Naive B cell (primary cell): ENCODE measurements around the gene HSCB. TPM values are rescaled to one million over a fixed set of nuclear protein-coding genes. Genes with fewer than 3 reads are reported as not detected.
"Not testable (repeated sequence)": the region's sequence is repeated elsewhere in the genome, so short reads cannot be mapped to it uniquely, and the experiment has no call there.

Experiments
- ATAC-seq, 2 donors: fragments of 150-1000 bp; cut with Tn5 transposase; 2 replicates each; pipeline ENCODE4 v1.10.0; 2021; ENCODE audit warnings: low read depth in 2 of 2, mild to moderate bottlenecking in 2 of 2, moderate library complexity in 2 of 2
- DNase-seq: peaks from one replicate; pipeline ENCODE4 v3.0.0; 2022
- H3K27ac Mint-ChIP-seq, 6 donors: one replicate each; pipeline ENCODE4 v1.8.0; 2020 to 2022; ENCODE audit warnings: mild to moderate bottlenecking in 6 of 6, mixed read lengths in 6 of 6, moderate library complexity in 5 of 6, inconsistent platforms in 2 of 6
- H3K27me3 Mint-ChIP-seq, 3 donors: one replicate each; pipeline ENCODE4 v1.8.0; 2021 to 2022; ENCODE audit warnings: mixed read lengths in 3 of 3, mild to moderate bottlenecking in 1 of 3
- H3K36me3 Mint-ChIP-seq, 2 donors: one replicate each; pipeline ENCODE4 v1.8.0; 2020 to 2022; ENCODE audit warnings: mixed read lengths in 2 of 2, inconsistent platforms in 1 of 2, mild to moderate bottlenecking in 1 of 2
- H3K4me1 Mint-ChIP-seq, 3 donors: one replicate each; pipeline ENCODE4 v1.8.0; 2020 to 2022; ENCODE audit warnings: mixed read lengths in 3 of 3, inconsistent platforms in 1 of 3, mild to moderate bottlenecking in 1 of 3, moderate library complexity in 1 of 3
- H3K4me3 Mint-ChIP-seq, 8 donors: one replicate each; pipeline ENCODE4 v1.8.0; 2020 to 2022; ENCODE audit warnings: mild to moderate bottlenecking in 8 of 8, mixed read lengths in 8 of 8, moderate library complexity in 8 of 8, inconsistent platforms in 2 of 8
- H3K9me3 Mint-ChIP-seq, 7 donors: one replicate each; pipeline ENCODE4 v1.8.0; 2020 to 2022; ENCODE audit warnings: mixed read lengths in 7 of 7, mild to moderate bottlenecking in 5 of 7, inconsistent platforms in 2 of 7, moderate library complexity in 1 of 7
- polyA plus RNA-seq, 6 donors: library from polyadenylated mRNA; unstranded; fragments of 300-500 nt; fragmentation: Illumina TruSeq; gene quantifications; one replicate each; pipeline ENCODE4 v1.2.3, GENCODE V29; 2021; ENCODE audit warnings: low read depth in 6 of 6

HSCB gene
- polyA plus RNA-seq, 6 donors from 2014 or later: 14.7 to 23.6 (median 15.7) TPM

DNA sequence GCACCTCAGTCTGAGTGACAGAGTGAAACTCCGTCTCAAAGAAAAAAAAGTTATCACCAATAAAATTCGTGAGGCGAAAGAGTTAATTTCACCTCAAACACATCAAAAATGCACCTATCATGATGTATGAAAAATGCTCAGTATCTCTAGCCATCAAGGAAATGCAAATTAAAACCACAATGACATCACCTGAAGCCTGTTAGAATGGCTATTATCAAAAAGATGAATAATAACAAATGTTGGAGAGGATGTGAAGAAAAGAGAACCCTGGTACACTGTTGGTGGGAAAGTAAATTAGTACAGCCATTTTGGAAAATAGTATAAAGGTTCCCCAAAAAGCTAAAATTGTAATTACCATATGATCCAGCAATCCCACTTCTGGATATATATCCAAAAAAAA lies 23.8 kb upstream of the HSCB start:
- no peaks in the 10 kb centered on the region for H3K4me1 Mint-ChIP-seq
- no peaks in the 10 kb centered on the region for H3K9me3 Mint-ChIP-seq
- no peaks in the 10 kb centered on the region for H3K27me3 Mint-ChIP-seq
- H3K27ac Mint-ChIP-seq: no peak overlapping the region
- DNase-seq: no peak
- no peak for ATAC-seq
- H3K4me3 Mint-ChIP-seq: no peak overlapping the region
- H3K36me3 Mint-ChIP-seq: peaks cover 0 to 12% of the 10 kb centered on the region in 2 donors

DNA sequence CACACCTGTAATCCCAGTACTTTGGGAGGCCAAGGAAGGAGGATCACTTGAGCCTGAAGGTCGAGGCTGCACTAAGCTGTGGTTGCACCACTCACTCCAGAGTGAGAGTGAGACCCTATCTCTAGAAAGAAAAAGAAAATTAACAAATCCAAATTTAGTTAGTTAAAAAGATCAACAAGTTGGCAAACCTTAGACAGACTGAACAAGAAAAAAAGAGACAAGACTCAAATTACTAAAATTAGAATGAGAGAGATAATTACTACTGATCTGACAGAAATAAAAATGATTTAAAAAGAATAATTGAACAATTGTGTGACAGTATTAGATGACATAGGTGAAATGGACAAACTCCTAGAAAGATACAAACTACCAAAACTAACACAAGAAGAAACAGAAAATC lies 13.8 kb upstream of the HSCB start:
- Mint-ChIP-seq H3K4me3 (no peak overlapping the region), H3K9me3 (no peaks in the 10 kb centered on the region), H3K27ac (no peak overlapping the region), H3K27me3 (no peaks in the 10 kb centered on the region), H3K36me3 (peaks cover 0 to 19% of the 10 kb centered on the region in 2 donors), H3K4me1 (peaks cover 7 to 10% (median 8%) of the 10 kb centered on the region in 3 donors)
- DNase-seq (no peak), ATAC-seq (no peak)

DNA sequence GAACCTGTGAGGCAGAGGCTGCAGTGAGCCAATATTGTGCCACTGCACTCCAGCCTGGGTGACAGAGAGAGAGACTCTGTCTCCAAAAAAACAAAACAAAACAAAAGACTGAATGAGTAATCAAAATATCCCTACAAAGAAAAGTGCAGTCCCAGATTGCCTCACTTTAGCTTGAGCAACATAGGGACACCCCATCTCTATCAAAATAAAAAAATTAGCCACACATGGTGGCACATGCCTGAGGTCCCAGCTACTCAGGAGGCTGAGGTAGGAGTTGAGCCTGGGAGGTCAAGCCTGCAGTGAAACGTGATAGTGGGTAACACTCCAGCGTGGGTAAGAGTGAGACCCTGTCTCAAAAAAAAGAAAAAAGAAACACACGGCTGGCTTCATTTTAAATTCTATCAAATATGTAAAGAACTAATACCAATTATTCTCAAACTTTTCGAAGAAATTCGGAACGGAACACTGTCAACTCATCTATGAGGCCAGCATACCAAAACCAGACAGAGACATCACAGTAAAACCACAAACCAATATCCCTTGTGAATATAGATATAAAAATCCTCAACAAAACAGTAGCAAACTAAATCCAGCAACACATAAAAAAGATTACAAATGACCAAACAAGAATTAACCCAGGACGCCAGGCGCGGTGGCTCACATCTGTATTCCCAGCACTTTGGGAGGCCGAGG lies 13.1 kb upstream of the HSCB start:
- Mint-ChIP-seq H3K4me1 (peaks cover 7 to 10% (median 8%) of the 10 kb centered on the region in 3 donors), H3K9me3 (no peaks in the 10 kb centered on the region), H3K27ac (peak overlapping the region in 2 of 6 donors; percentile 8 to 43), H3K27me3 (no peaks in the 10 kb centered on the region), H3K36me3 (peaks cover 0 to 17% of the 10 kb centered on the region in 2 donors), H3K4me3 (no peak overlapping the region)
- ATAC-seq (no peak), DNase-seq (no peak)

DNA sequence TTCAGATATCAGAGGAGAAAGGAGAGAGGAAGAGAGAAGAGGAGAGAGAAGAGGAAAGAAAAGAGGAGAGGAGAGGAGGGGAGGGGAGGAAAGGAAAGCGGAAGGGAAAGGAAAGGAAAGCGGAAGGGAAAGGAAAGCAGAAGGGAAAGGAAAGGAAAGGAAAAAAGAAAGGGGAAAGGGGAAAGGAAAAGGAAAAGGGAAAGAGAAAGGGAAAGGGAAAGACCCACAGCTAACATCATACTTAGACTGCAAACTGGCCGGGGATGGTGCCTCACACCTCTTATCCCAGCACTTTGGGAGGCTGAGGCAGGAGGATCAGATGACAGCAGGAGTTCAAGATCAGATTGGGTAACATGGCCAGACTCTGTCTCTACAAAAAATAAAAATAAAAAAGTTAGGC lies 11.7 kb upstream of the HSCB start:
- peak overlapping the region in 1 of 8 donors; percentile 41 for H3K4me3 Mint-ChIP-seq
- no peaks in the 10 kb centered on the region for H3K9me3 Mint-ChIP-seq
- H3K36me3 Mint-ChIP-seq: peaks cover 0 to 22% of the 10 kb centered on the region in 2 donors
- ATAC-seq (no peak), DNase-seq (no peak)
- peaks cover 7 to 10% (median 8%) of the 10 kb centered on the region in 3 donors for H3K4me1 Mint-ChIP-seq
- peak overlapping the region in 5 of 6 donors; percentile 20 to 88 (median 83) for H3K27ac Mint-ChIP-seq
- no peaks in the 10 kb centered on the region for H3K27me3 Mint-ChIP-seq

DNA sequence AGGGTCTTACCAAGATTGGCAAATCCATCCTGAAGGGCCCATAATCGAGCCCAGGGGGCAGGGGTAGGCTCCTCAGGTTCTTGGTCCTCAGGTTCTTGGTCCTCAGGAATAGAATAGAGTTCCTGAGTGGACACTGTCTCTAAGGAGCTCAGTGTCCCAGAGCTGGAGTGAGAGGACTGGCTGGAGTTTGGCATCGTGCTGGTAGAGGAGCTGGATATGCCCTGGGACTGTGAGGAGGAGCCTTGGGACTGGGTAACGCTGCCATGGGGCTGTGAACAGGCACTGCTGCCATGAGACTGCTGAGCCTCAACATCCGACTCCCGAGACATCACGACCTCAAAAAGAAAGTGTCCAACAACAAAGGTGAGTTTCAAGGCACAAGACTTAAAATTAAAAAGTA lies 7.4 kb upstream of the HSCB start:
- no peak for ATAC-seq
- DNase-seq: no peak
- Mint-ChIP-seq H3K9me3 (no peaks in the 10 kb centered on the region), H3K36me3 (peaks cover 0 to 11% of the 10 kb centered on the region in 2 donors), H3K4me3 (no peak overlapping the region), H3K27ac (peak overlapping the region in 1 of 6 donors; percentile 64), H3K4me1 (peaks cover 5 to 13% (median 11%) of the 10 kb centered on the region in 3 donors), H3K27me3 (no peaks in the 10 kb centered on the region)

DNA sequence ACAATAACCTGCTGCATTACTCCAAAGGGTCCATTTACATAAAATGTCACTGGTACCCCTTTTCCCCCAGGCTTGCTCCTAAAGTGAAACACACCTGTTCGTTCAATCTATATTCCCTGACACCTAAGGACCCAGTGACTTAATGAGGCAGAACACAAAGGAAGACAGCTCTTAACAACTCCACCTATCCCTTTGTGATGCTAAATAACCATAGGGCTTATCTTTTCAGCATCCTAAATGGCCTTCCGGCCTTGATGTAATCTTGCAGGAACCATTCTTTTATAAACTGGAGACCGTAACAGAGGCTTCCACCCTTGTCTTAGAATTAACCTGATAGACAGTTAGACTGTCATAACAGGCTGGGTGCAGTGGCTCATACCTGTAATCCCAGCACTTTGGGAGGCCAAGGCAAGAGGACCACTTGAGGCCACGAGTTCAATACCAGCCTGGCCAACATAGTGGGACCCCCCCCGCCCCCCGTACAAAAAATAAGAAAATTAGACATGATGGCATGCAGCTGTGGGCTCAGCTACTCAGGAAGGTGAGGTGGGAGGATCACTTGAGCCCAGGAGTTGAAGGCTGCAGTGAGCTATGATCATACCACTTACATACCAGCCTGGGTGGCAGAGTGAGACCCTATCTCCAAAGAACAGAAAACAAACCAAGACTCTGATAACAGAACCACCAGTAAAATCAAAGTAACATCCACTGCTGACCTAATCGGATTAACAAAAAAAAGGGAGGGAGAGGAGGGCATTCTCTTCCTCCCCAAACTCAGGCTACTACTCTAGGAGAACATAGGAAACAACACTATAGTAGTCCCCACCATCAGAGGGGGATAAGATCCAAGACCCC lies 5.3 kb upstream of the HSCB start:
- DNase-seq (no peak), ATAC-seq (no peak)
- Mint-ChIP-seq H3K4me1 (peaks cover 8 to 20% (median 9%) of the 10 kb centered on the region in 3 donors), H3K27ac (peak overlapping the region in 1 of 6 donors; percentile 39), H3K27me3 (no peaks in the 10 kb centered on the region), H3K4me3 (no peak overlapping the region), H3K36me3 (peaks cover 0 to 11% of the 10 kb centered on the region in 2 donors), H3K9me3 (no peaks in the 10 kb centered on the region)

DNA sequence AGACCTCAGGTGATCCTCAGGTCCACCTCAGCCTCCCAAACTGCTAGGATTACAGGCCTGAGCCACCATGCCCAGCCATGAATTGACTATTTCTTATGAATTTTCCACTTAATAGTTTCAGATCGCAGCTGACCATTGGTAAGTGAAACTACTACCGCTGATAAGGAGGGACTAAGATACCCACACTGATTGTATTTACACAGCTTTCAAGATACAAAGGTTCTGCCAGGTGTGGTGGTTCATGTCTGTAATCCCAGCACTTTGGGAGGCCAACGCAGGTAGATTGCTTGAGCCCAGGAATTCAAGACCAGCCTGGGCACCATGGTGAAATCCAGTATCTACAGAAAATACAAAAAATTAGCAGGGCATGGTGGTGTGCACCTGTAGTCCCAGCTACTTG lies 4.1 kb upstream of the HSCB start:
- Mint-ChIP-seq H3K4me3 (peak overlapping the region in 1 of 8 donors; percentile 35), H3K36me3 (peaks cover 0 to 11% of the 10 kb centered on the region in 2 donors), H3K9me3 (no peaks in the 10 kb centered on the region), H3K27ac (peak overlapping the region in 1 of 6 donors; percentile 24), H3K4me1 (peaks cover 17 to 30% (median 19%) of the 10 kb centered on the region in 3 donors), H3K27me3 (no peaks in the 10 kb centered on the region)
- no peak for ATAC-seq
- DNase-seq: no peak

DNA sequence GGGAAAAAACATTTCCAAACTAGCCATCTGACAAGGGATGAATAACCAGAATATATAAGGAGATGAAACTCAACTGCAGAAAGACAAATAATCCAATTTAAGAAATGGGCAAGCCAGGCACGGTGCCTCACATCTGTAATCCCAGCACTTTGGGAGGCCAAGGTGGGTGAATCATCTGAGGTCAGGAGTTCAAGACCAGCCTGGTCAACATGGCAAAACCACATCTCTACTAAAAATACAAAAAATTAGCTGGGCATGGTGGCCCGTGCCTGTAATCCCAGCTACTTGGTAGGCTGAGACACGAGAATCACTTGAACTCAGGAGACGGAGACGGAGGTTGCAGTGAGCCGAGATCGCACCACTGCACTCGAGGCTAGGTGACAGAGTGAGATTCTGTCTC lies 3.0 kb upstream of the HSCB start:
- not testable (repeated sequence) for H3K9me3 Mint-ChIP-seq, DNase-seq, ATAC-seq, H3K27me3 Mint-ChIP-seq
- Mint-ChIP-seq H3K36me3 (peaks cover 0 to 10% of the 10 kb centered on the region in 2 donors), H3K4me1 (peaks cover 22 to 41% (median 25%) of the 10 kb centered on the region in 3 donors), H3K27ac (peak overlapping the region in 1 of 6 donors; percentile 60), H3K4me3 (peak overlapping the region in 2 of 8 donors; percentile 15 to 35)

DNA sequence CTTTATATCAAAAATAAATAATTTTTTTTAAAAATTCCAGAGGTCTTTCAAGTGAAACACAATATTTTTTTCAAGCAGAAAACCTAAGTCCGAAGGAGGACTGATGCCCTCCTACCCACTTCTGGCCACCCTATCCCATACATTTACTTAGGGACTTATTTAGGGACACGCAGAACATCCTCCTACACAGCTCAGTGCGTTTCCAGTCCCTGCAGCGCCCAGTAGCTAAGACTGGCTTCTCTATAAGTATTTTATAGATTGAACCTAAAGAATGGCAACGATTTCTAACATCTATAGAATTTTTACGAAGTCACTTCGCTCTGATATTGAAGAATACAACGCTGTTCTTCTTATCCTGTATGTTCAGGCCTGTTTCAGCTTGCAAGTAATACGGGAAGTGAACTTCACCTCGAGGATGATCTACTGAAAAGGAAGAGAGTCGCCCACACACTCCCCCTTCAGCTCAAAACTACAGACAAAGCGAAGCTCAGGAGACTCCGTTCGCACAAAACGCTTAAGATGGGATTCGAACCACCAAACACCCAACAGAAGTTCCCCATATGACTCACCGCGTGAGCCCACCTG lies 547 bp upstream of the HSCB start:
- Mint-ChIP-seq H3K27ac (peak overlapping the region; percentile 77 to 98 (median 96)), H3K9me3 (no peaks in the 10 kb centered on the region), H3K27me3 (no peaks in the 10 kb centered on the region), H3K4me3 (peak overlapping the region; percentile 91 to 99 (median 97)), H3K36me3 (no peaks in the 10 kb centered on the region), H3K4me1 (peaks cover 22 to 44% (median 25%) of the 10 kb centered on the region in 3 donors)
- ATAC-seq (no peak), DNase-seq (no peak)

DNA sequence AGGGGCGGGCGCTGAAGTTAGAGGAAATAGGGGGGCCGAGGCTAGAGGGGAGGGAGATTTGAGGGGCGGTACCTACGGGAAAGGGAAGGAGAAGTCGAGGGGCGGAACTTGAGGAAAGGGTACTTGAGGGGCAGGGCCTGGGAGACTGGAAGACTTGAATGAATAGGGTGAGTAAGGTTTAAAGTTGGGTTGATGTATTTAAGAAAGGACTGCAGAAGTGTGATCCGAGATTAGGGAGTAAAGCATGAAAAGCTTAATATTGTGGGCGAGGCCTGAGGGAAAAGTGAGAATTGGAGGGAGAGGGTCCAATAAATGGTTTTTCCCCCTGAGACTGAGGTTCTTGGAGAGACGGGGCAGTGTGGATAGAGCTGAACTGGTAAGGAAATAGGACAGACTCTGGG lies 723 bp downstream of the HSCB start:
- H3K27ac Mint-ChIP-seq: peak overlapping the region; percentile 77 to 98 (median 96)
- DNase-seq (no peak), ATAC-seq (no peak)
- no peaks in the 10 kb centered on the region for H3K36me3 Mint-ChIP-seq
- no peaks in the 10 kb centered on the region for H3K27me3 Mint-ChIP-seq
- no peaks in the 10 kb centered on the region for H3K9me3 Mint-ChIP-seq
- peaks cover 22 to 44% (median 25%) of the 10 kb centered on the region in 3 donors for H3K4me1 Mint-ChIP-seq
- peak overlapping the region; percentile 91 to 99 (median 97) for H3K4me3 Mint-ChIP-seq

DNA sequence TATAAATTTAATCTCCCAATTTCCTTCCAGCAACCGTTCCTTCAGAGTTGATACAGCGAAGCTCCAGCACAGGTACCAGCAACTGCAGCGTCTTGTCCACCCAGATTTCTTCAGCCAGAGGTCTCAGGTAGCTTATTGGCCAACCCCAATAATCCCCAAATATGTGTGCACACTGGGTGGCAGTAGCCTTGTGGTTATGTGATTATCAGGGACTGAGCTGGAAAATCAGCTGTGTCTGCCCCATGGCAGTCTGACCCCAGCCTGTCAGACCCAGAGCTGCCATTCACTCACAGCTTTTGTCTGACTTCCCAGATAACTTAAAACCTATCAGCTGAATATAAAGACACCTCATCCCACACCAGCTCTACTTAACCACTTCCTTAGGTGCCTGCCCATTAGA lies 2.0 kb downstream of the HSCB start:
- H3K9me3 Mint-ChIP-seq: no peaks in the 10 kb centered on the region
- DNase-seq (no peak), ATAC-seq (no peak)
- H3K4me3 Mint-ChIP-seq: peak overlapping the region in 4 of 8 donors; percentile 19 to 93 (median 56)
- H3K36me3 Mint-ChIP-seq: peaks cover under 1% of the 10 kb centered on the region in 2 donors
- peak overlapping the region in 2 of 6 donors; percentile 34 to 64 for H3K27ac Mint-ChIP-seq
- no peaks in the 10 kb centered on the region for H3K27me3 Mint-ChIP-seq
- peaks cover 20 to 37% (median 25%) of the 10 kb centered on the region in 3 donors for H3K4me1 Mint-ChIP-seq

DNA sequence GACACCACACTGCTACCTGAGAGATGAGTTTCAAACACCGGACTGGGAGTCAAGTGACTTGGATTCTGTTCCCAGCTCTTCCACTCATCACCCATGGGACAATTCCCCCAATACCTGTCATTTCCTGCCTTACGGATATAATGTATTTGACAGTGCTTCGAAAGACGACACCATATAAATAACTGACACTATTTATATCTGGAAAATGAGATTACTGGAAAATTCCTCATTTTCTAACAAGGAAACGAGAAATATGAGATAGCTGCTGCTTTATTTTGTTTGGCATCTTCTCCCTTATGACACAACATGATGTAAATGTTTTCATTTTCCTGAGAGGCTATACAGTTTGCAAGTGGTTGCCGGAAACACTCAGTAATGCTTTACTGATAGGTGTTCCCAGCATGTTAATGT lies 8.6 kb downstream of the HSCB start:
- no peaks in the 10 kb centered on the region for H3K9me3 Mint-ChIP-seq
- no peak overlapping the region for H3K4me3 Mint-ChIP-seq
- ATAC-seq (no peak), DNase-seq (no peak)
- peaks cover 10 to 12% of the 10 kb centered on the region in 2 donors for H3K36me3 Mint-ChIP-seq
- peaks cover 0 to 13% (median 2%) of the 10 kb centered on the region in 3 donors for H3K4me1 Mint-ChIP-seq
- H3K27ac Mint-ChIP-seq: peak overlapping the region in 1 of 6 donors; percentile 63
- H3K27me3 Mint-ChIP-seq: no peaks in the 10 kb centered on the region

DNA sequence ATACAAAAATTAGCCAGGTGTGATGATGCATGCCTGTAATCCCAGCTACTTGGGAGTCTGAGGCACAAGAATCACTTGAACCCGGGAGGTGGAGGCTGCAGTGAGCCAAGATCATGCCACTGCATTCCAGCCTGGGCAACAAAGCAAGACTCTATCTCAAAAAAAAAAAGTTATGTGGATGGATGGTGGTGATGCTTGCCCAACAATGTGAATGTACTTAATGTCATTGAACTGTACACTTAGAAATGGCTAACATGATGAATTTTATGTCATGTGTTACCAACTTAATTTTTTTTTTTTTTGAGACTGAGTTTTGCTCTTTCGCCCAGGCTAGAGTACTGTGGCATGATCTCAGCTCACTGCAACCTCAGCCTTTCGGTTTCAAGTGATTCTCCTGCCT lies 12.7 kb downstream of the HSCB start:
- not testable (repeated sequence) for ATAC-seq, H3K4me1 Mint-ChIP-seq, H3K27ac Mint-ChIP-seq, DNase-seq, H3K9me3 Mint-ChIP-seq, H3K27me3 Mint-ChIP-seq, H3K4me3 Mint-ChIP-seq
- H3K36me3 Mint-ChIP-seq: peaks cover 10 to 14% of the 10 kb centered on the region in 2 donors
